OCI-LY3 (cell line): Measurements from ENCODE around the gene MON2.

ENCODE experiments used
- CTCF ChIP-seq: fragments of 200-600, 300-600 bp; sonication (generic); IDR thresholded peaks from 2 replicates; pipeline ENCODE4 v1.5.1; 2014; ENCODE audit warnings: antibody characterized with exemption, low read length, low read depth
- EZH2phosphoT487 ChIP-seq: fragments of 200-600 bp; shearing (Covaris generic); IDR thresholded peaks from 2 replicates; pipeline ENCODE4 v1.6.1; 2018; ENCODE audit warnings: antibody characterized with exemption, mixed run types, low read depth

- TF ChIP-seq CTCF (no peak), EZH2phosphoT487 (no peak)
Measured at GRCh38 chr12:62468935-62469334, 2.3 kb downstream of the MON2 start.
